BJ (cell line): ENCODE data around the gene NAE1. TPM values are rescaled to one million over a fixed set of nuclear protein-coding genes. Genes with fewer than 3 reads are reported as not detected.
A peak's percentile ranks its signal among the peaks of the same experiment; 100 is the strongest.
"Not testable (repeated sequence)": the region's sequence is repeated elsewhere in the genome, so short reads cannot be mapped to it uniquely, and the experiment has no call there.

Experiments used
- CTCF ChIA-PET: fragments of 350-600 bp; formaldehyde crosslinking; extraction: SDS; loops from one replicate; lab custom pipeline; 2021; ENCODE audit warnings: antibody characterized with exemption, inconsistent platforms; lab: Yijun Ruan, JAX
- POLR2A ChIA-PET: fragments of 300-600 bp; sonication (Branson Sonifier 250); formaldehyde crosslinking; extraction: SDS; loops from one replicate; lab custom pipeline; 2021; ENCODE audit warnings: antibody characterized with exemption; lab: Charles Lee
- DNase-seq: peaks from one replicate; pipeline ENCODE4 v3.0.0-alpha.2; 2011; ENCODE audit warnings: low read depth
- H3K27me3 ChIP-seq: 2 replicates; pipeline ENCODE4 v1.6.0; 2011; ENCODE audit warnings: low read length; ENCODE audit not compliant: control insufficient read depth, insufficient read depth
- H3K36me3 ChIP-seq: 2 replicates; pipeline ENCODE4 v1.5.1; 2011; ENCODE audit warnings: low read length; ENCODE audit not compliant: control insufficient read depth, insufficient read depth
- H3K4me3 ChIP-seq: 2 replicates; pipeline ENCODE4 v1.5.1; 2011; ENCODE audit warnings: low read depth, mild to moderate bottlenecking, control low read depth, low read length
- polyA plus RNA-seq: library from polyadenylated mRNA; depleted of rRNA; stranded (reverse); fragments of >200 nt; gene quantifications from 2 replicates; pipeline ENCODE4 v1.2.3, GENCODE V29; 2011
- TF ChIP-seq, protein P1 (sequence below): IDR thresholded peaks from 2 replicates; pipeline ENCODE4 v1.5.1; 2011; ENCODE audit warnings: low read depth, mild to moderate bottlenecking, control low read depth, inconsistent platforms, low read length, moderate library complexity; ENCODE audit not compliant: insufficient read depth

The NAE1 gene
- polyA plus RNA-seq, 1 experiment = 27.3 TPM

GRCh38 chr16:66872943-66873684 lies 42.3 kb upstream of the NAE1 start:
- Histone ChIP-seq H3K27me3 (no peaks in the 10 kb centered on the region), H3K4me3 (0 out of 2 replicates have a peak overlapping the region, but pooled peaks have one; percentile 2), H3K36me3 (no peaks in the 10 kb centered on the region)
- DNase-seq = peak; percentile 97
- ChIA-PET CTCF (interaction anchor here (0.6 to 2.1 kb wide), 27 partner anchors 9 to 469 kb away, joined by 3 to 16 read pairs (median 5); partner anchors contain the start of genes CA7, DYNC1LI2 and NAE1), POLR2A (interaction anchor here (0.6 kb wide), 1 partner anchor 69 kb away, joined by 3 read pairs; no protein-coding TSS in a partner anchor)
- TF ChIP-seq, protein P1, sequence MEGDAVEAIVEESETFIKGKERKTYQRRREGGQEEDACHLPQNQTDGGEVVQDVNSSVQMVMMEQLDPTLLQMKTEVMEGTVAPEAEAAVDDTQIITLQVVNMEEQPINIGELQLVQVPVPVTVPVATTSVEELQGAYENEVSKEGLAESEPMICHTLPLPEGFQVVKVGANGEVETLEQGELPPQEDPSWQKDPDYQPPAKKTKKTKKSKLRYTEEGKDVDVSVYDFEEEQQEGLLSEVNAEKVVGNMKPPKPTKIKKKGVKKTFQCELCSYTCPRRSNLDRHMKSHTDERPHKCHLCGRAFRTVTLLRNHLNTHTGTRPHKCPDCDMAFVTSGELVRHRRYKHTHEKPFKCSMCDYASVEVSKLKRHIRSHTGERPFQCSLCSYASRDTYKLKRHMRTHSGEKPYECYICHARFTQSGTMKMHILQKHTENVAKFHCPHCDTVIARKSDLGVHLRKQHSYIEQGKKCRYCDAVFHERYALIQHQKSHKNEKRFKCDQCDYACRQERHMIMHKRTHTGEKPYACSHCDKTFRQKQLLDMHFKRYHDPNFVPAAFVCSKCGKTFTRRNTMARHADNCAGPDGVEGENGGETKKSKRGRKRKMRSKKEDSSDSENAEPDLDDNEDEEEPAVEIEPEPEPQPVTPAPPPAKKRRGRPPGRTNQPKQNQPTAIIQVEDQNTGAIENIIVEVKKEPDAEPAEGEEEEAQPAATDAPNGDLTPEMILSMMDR = peak; percentile 97

- Histone ChIP-seq H3K36me3 (no peaks in the 10 kb centered on the region), H3K27me3 (no peaks in the 10 kb centered on the region), H3K4me3 (no peak overlapping the region)
- DNase-seq = no peak
- ChIA-PET POLR2A (no interaction called here), CTCF (interaction anchor here (0.6 to 2.1 kb wide), 26 partner anchors 10 to 649 kb away, joined by 3 to 16 read pairs (median 6); partner anchors contain the start of genes CA7, DYNC1LI2 and NAE1)
- TF ChIP-seq, protein P1 = no peak
These were observed 41.8 kb upstream of the NAE1 start for GRCh38 chr16:66872559-66872942.

- ChIA-PET CTCF (interaction anchor here (0.6 to 1.8 kb wide), 12 partner anchors 9 to 649 kb away, joined by 3 to 16 read pairs (median 6); partner anchors contain the start of gene NAE1), POLR2A (no interaction called here)
- TF ChIP-seq, protein P1 = no peak
- Histone ChIP-seq H3K27me3 (no peaks in the 10 kb centered on the region), H3K4me3 (no peak overlapping the region), H3K36me3 (no peaks in the 10 kb centered on the region)
- DNase-seq = no peak
These were observed 41.1 kb upstream of the NAE1 start for GRCh38 chr16:66871840-66872239.

- CTCF ChIA-PET = interaction anchor here (0.6 to 1.5 kb wide), 3 partner anchors 18 to 465 kb away, joined by 3 to 5 read pairs (median 5); no protein-coding TSS in a partner anchor
- H3K4me3 ChIP-seq, H3K27me3 ChIP-seq, POLR2A ChIA-PET, H3K36me3 ChIP-seq, DNase-seq: not testable (repeated sequence)
These were observed 40.6 kb upstream of the NAE1 start for GRCh38 chr16:66871363-66871762.

DNA sequence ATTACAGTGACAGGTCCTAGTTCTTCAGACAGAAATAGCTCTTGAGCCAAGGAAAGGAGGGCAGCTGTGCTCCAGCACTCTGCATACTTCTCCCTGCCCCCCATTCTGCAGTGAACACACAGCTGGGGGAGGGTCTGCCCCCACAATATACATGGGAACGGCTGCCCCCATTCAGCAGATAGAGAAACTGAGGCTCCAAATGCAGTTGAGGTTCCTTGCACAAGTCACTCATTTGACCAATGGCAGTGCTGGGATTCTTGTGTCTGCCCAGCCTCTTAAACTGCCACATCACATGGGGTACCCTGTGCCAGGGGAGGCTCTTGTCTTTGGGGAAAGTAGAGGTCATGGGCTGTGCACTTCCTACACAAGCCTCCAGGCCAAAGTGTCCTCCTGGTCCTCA lies 38.6 kb upstream of the NAE1 start:
- POLR2A ChIA-PET = no interaction called here
- H3K36me3 ChIP-seq = no peaks in the 10 kb centered on the region
- CTCF ChIA-PET = interaction anchor here (0.6 to 5.6 kb wide), 13 partner anchors 10 to 464 kb away, joined by 3 to 50 read pairs (median 18); partner anchors contain the start of genes NAE1 and PDP2

More for the DNA sequence above, 38.6 kb upstream of the NAE1 start:
- Histone ChIP-seq H3K4me3 (no peak overlapping the region), H3K27me3 (no peaks in the 10 kb centered on the region)
- no peak for DNase-seq
- TF ChIP-seq, protein P1 = no peak
